ENCODE results near the gene CABP7.

DNA sequence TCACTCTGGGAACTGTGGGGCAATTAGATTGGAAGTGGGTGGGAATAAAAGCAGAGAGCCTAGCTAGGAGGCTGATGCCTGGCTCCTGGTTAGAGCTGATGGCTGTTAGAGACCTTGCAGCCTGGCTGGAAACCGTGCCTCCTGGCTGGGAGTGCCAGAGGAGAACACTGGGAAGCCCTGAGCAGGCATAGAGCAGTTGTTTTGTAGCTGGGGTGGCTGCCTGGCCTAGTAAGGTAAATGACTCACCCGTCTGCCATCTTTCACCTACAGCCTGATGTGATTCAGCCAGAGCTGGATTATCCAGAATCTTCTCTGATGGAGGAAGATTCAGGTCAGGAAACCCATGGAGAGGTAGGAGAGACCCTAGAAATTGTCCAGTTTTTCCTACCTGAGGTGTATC is 53.4 kb downstream of the CABP7 start:
- TF ChIP-seq CTCF (IDR thresholded peaks at IDR 0.05) (no peak), POLR2A (IDR thresholded peaks at IDR 0.05) (no peak)
